LNCaP clone FGC (cell line): ENCODE data around the gene PKP2.
"Not testable (repeated sequence)": the region's sequence is repeated elsewhere in the genome, so short reads cannot be mapped to it uniquely, and the experiment has no call there.

Source experiments
- DNase-seq: peaks from one replicate; pipeline ENCODE4 v3.0.0-alpha.2; 2011; ENCODE audit warnings: low read depth
- H3K4me3 ChIP-seq: 2 replicates; pipeline ENCODE4 v1.5.1; 2011; ENCODE audit warnings: mild to moderate bottlenecking, low read depth, low read length, control low read depth
- CTCF ChIP-seq: IDR thresholded peaks from 2 replicates; pipeline ENCODE4 v1.5.1; 2012; ENCODE audit warnings: mild to moderate bottlenecking; ENCODE audit not compliant: control insufficient read depth, insufficient read depth; ENCODE audit errors: extremely low read depth

Gene PKP2

GRCh38 chr12:32889011-32889760, 7.4 kb downstream of the PKP2 start:
- TF ChIP-seq CTCF, result no peak
- DNase-seq, result no peak
- no peak overlapping the region for H3K4me3 ChIP-seq

GRCh38 chr12:32887058-32887457, 9.5 kb downstream of the PKP2 start:
- H3K4me3 ChIP-seq, result no peak overlapping the region
- DNase-seq, result no peak
- no peak for TF ChIP-seq CTCF

- DNase-seq, result no peak
- no peak overlapping the region for H3K4me3 ChIP-seq
- no peak for TF ChIP-seq CTCF
Observed at GRCh38 chr12:32885831-32886230, 10.7 kb downstream of the PKP2 start.

GRCh38 chr12:32884962-32885361, 11.6 kb downstream of the PKP2 start:
- no peak overlapping the region for H3K4me3 ChIP-seq
- no peak for TF ChIP-seq CTCF
- no peak for DNase-seq

GRCh38 chr12:32881702-32882101, 14.9 kb downstream of the PKP2 start:
- no peak for DNase-seq
- no peak for TF ChIP-seq CTCF
- H3K4me3 ChIP-seq, result no peak overlapping the region

- DNase-seq, result no peak
- no peak overlapping the region for H3K4me3 ChIP-seq
- no peak for TF ChIP-seq CTCF
Observed at GRCh38 chr12:32881107-32881506, 15.5 kb downstream of the PKP2 start.

- H3K4me3 ChIP-seq, DNase-seq: not testable (repeated sequence)
Observed at GRCh38 chr12:32879066-32879465, 17.5 kb downstream of the PKP2 start.
